Epithelial cell of prostate (primary cell): ENCODE measurements around the gene COL7A1.

Experiments
- DNase-seq: peaks from one replicate; pipeline ENCODE4 v3.0.0-alpha.2; 2011; ENCODE audit warnings: low read depth, low spot score
- H3K27ac ChIP-seq: fragments of 450-650 bp; 2 replicates; pipeline ENCODE4 v1.5.1; 2017; ENCODE audit warnings: mild to moderate bottlenecking

The COL7A1 gene

GRCh38 chr3:48592519-48593087 is 2.5 kb downstream of the COL7A1 start:
- H3K27ac ChIP-seq = no peak overlapping the region
- no peak for DNase-seq

- no peak overlapping the region for H3K27ac ChIP-seq
- no peak for DNase-seq
Measured at GRCh38 chr3:48591886-48592518, 3.1 kb downstream of the COL7A1 start.

- no peak overlapping the region for H3K27ac ChIP-seq
- DNase-seq = no peak
Measured at GRCh38 chr3:48591436-48591835, 3.7 kb downstream of the COL7A1 start.

GRCh38 chr3:48588230-48588629 is 6.9 kb downstream of the COL7A1 start:
- no peak overlapping the region for H3K27ac ChIP-seq
- no peak for DNase-seq

GRCh38 chr3:48587686-48588085 is 7.4 kb downstream of the COL7A1 start:
- no peak overlapping the region for H3K27ac ChIP-seq
- no peak for DNase-seq

- no peak overlapping the region for H3K27ac ChIP-seq
- DNase-seq = no peak
Measured at GRCh38 chr3:48585411-48585810, 9.7 kb downstream of the COL7A1 start.

- no peak for DNase-seq
- H3K27ac ChIP-seq = no peak overlapping the region
Measured at GRCh38 chr3:48584836-48585235, 10.3 kb downstream of the COL7A1 start.

- DNase-seq = no peak
- H3K27ac ChIP-seq = no peak overlapping the region
Measured at GRCh38 chr3:48581621-48582481, 13.3 kb downstream of the COL7A1 start.

- no peak for DNase-seq
- no peak overlapping the region for H3K27ac ChIP-seq
Measured at GRCh38 chr3:48576647-48577046, 18.5 kb downstream of the COL7A1 start.

GRCh38 chr3:48575366-48575765 is 19.8 kb downstream of the COL7A1 start:
- no peak overlapping the region for H3K27ac ChIP-seq
- no peak for DNase-seq

- H3K27ac ChIP-seq = no peak overlapping the region
- no peak for DNase-seq
Measured at GRCh38 chr3:48573973-48574585, 21.1 kb downstream of the COL7A1 start.

GRCh38 chr3:48572517-48572916 is 22.6 kb downstream of the COL7A1 start:
- no peak overlapping the region for H3K27ac ChIP-seq
- DNase-seq = no peak

- no peak overlapping the region for H3K27ac ChIP-seq
- DNase-seq = no peak
Measured at GRCh38 chr3:48571938-48572337, 23.2 kb downstream of the COL7A1 start.

GRCh38 chr3:48569808-48570450 is 25.2 kb downstream of the COL7A1 start:
- DNase-seq = no peak
- no peak overlapping the region for H3K27ac ChIP-seq

GRCh38 chr3:48569400-48569799 is 25.7 kb downstream of the COL7A1 start:
- DNase-seq = no peak
- no peak overlapping the region for H3K27ac ChIP-seq

GRCh38 chr3:48568476-48568875 is 26.7 kb downstream of the COL7A1 start:
- DNase-seq = no peak
- H3K27ac ChIP-seq = no peak overlapping the region

- no peak for DNase-seq
- no peak overlapping the region for H3K27ac ChIP-seq
Measured at GRCh38 chr3:48567500-48567899, 27.6 kb downstream of the COL7A1 start.

- DNase-seq = no peak
- no peak overlapping the region for H3K27ac ChIP-seq
Measured at GRCh38 chr3:48567090-48567489, 28.0 kb downstream of the COL7A1 start.

- H3K27ac ChIP-seq = peak overlapping the region; percentile 32
- DNase-seq = no peak
Measured at GRCh38 chr3:48566401-48566760, 28.7 kb downstream of the COL7A1 start.

GRCh38 chr3:48565591-48566400 is 29.3 kb downstream of the COL7A1 start:
- no peak for DNase-seq
- peak overlapping the region; percentile 32 for H3K27ac ChIP-seq
